ENCODE data around the gene ARFGEF3. TPM values are rescaled to one million over a fixed set of nuclear protein-coding genes. Genes with fewer than 3 reads are reported as not detected.

Gene ARFGEF3
- total RNA-seq, 1 donor from 2014 or later = 2.0 TPM

- intact Hi-C loops (cut with micrococcal nuclease) = no loop called here
- H3K27ac ChIP-seq (replicated peaks) = no peak overlapping the region
- no peak for DNase-seq
Measured at GRCh38 chr6:138248878-138249277, 87.1 kb downstream of the ARFGEF3 start.

GRCh38 chr6:138250053-138250452, 88.3 kb downstream of the ARFGEF3 start:
- DNase-seq = no peak
- Histone ChIP-seq H3K4me1 (no peaks in the 10 kb centered on the region), H3K27me3 (ENCODE audit: low read depth) (no peaks in the 10 kb centered on the region), H3K4me3 (no peak overlapping the region), H3K36me3 (no peaks in the 10 kb centered on the region), H3K9me3 (replicated peaks) (no peaks in the 10 kb centered on the region), H3K27ac (replicated peaks) (no peak overlapping the region)
- no peak for TF ChIP-seq CTCF (IDR thresholded peaks at IDR 0.05; ENCODE audit: borderline replicate concordance)
- intact Hi-C loops (cut with micrococcal nuclease) = loop anchor here (10.0 kb wide), 1 partner anchor 915 kb away; no protein-coding TSS in a partner anchor

More at GRCh38 chr6:138248878-138249277, 87.1 kb downstream of the ARFGEF3 start:
- Histone ChIP-seq H3K27me3 (ENCODE audit: low read depth) (no peaks in the 10 kb centered on the region), H3K36me3 (no peaks in the 10 kb centered on the region), H3K4me1 (no peaks in the 10 kb centered on the region), H3K9me3 (replicated peaks) (no peaks in the 10 kb centered on the region), H3K4me3 (no peak overlapping the region)
- TF ChIP-seq CTCF (IDR thresholded peaks at IDR 0.05; ENCODE audit: borderline replicate concordance) = no peak

- TF ChIP-seq CTCF (IDR thresholded peaks at IDR 0.05; ENCODE audit: borderline replicate concordance) = no peak
- peak overlapping the region; percentile 6 for H3K4me3 ChIP-seq
- no peaks in the 10 kb centered on the region for H3K4me1 ChIP-seq
- H3K9me3 ChIP-seq (replicated peaks) = no peaks in the 10 kb centered on the region
- H3K27me3 ChIP-seq (ENCODE audit: low read depth) = no peaks in the 10 kb centered on the region
- H3K27ac ChIP-seq (replicated peaks) = no peak overlapping the region
- DNase-seq = peak; percentile 17
- H3K36me3 ChIP-seq = no peaks in the 10 kb centered on the region
- intact Hi-C loops (cut with micrococcal nuclease) = loop anchor here (10.0 kb wide), 1 partner anchor 916 kb away; no protein-coding TSS in a partner anchor
Measured at GRCh38 chr6:138250513-138251247, 88.9 kb downstream of the ARFGEF3 start.

- no peak for DNase-seq
- intact Hi-C loops (cut with micrococcal nuclease) = loop anchor here (10.0 kb wide), 1 partner anchor 919 kb away; no protein-coding TSS in a partner anchor
Measured at GRCh38 chr6:138253731-138254130, 92.0 kb downstream of the ARFGEF3 start.

GRCh38 chr6:138255443-138255842, 93.7 kb downstream of the ARFGEF3 start:
- Histone ChIP-seq H3K4me3 (no peak overlapping the region), H3K9me3 (replicated peaks) (no peaks in the 10 kb centered on the region), H3K36me3 (no peaks in the 10 kb centered on the region), H3K27ac (replicated peaks) (no peak overlapping the region), H3K4me1 (no peaks in the 10 kb centered on the region), H3K27me3 (ENCODE audit: low read depth) (no peaks in the 10 kb centered on the region)
- intact Hi-C loops (cut with micrococcal nuclease) = loop anchor here (10.0 kb wide), 1 partner anchor 921 kb away; no protein-coding TSS in a partner anchor
- no peak for TF ChIP-seq CTCF (IDR thresholded peaks at IDR 0.05; ENCODE audit: borderline replicate concordance)
- DNase-seq = no peak

More at GRCh38 chr6:138253731-138254130, 92.0 kb downstream of the ARFGEF3 start:
- no peak overlapping the region for H3K27ac ChIP-seq (replicated peaks)
- no peak for TF ChIP-seq CTCF (IDR thresholded peaks at IDR 0.05; ENCODE audit: borderline replicate concordance)
- no peaks in the 10 kb centered on the region for H3K27me3 ChIP-seq (ENCODE audit: low read depth)
- H3K4me1 ChIP-seq = no peaks in the 10 kb centered on the region
- H3K9me3 ChIP-seq (replicated peaks) = no peaks in the 10 kb centered on the region
- no peaks in the 10 kb centered on the region for H3K36me3 ChIP-seq
- H3K4me3 ChIP-seq = no peak overlapping the region

Measured in left ventricle myocardium inferior (tissue), 1 donor.